ENCODE data around the gene CKAP4. TPM values are rescaled to one million over a fixed set of nuclear protein-coding genes. Genes with fewer than 3 reads are reported as not detected.

The CKAP4 gene
- total and polyA plus RNA-seq, 2 donors (not counting 1 experiment from before 2014, with no cell fraction given), result 7.4 to 29.2 TPM

GRCh38 chr12:106235770-106236169 is 12.1 kb downstream of the CKAP4 start:
- H3K27ac ChIP-seq (ENCODE audit: low read length in 2 of 2), result no peak overlapping the region
- H4K20me1 ChIP-seq (ENCODE audit: control insufficient read depth, insufficient read depth, low read length, poor library complexity, severe bottlenecking), result no peaks in the 10 kb centered on the region
- no peak overlapping the region for H2AFZ ChIP-seq (ENCODE audit: insufficient read depth, low read depth, low read length, poor library complexity, severe bottlenecking)
- Mint-ChIP-seq H3K9me3 (ENCODE audit: insufficient read depth) (no peaks in the 10 kb centered on the region), H3K27ac (no peak overlapping the region), H3K27me3 (peaks cover 9% of the 10 kb centered on the region), H3K4me1 (peaks cover 3% of the 10 kb centered on the region), H3K4me3 (no peak overlapping the region)
- 100% methylated on average over 1 of the region's 1 CpG for WGBS (ENCODE audit: insufficient coverage)
- peaks cover 0 to 2% of the 10 kb centered on the region in 2 experiments for H3K36me3 ChIP-seq (replicated peaks in 1 of 2; ENCODE audit: control extremely low read depth in 1 of 2, control insufficient read depth in 1 of 2, extremely low read depth in 1 of 2, insufficient read depth in 2 of 2, low read length in 1 of 2)
- no peak overlapping the region for H3K9ac ChIP-seq (ENCODE audit: low read length)
- no peak overlapping the region for H3K4me2 ChIP-seq (replicated peaks; ENCODE audit: low read depth, low read length, poor library complexity, severe bottlenecking)
- H3K9me3 ChIP-seq (ENCODE audit: control extremely low read depth in 1 of 3, control insufficient read depth in 2 of 3, insufficient read depth in 1 of 3, low read length in 2 of 3), result peaks cover 0 to 9% (median 0%) of the 10 kb centered on the region in 3 donors
- DNase-seq (no peak), ATAC-seq (ENCODE audit: low read depth) (no peak)
- ChIA-PET POLR2A (no interaction called here), CTCF (interaction anchor here (2.1 to 2.4 kb wide), 2 partner anchors 12 to 47 kb away, joined by 5 to 8 read pairs; no protein-coding TSS in a partner anchor)
- no peak overlapping the region for H3K4me3 ChIP-seq (ENCODE audit: control extremely low read depth in 1 of 5, extremely low read depth in 1 of 5, insufficient read depth in 1 of 5, low read depth in 2 of 5, low read length in 4 of 5)
- TF ChIP-seq, protein P1, sequence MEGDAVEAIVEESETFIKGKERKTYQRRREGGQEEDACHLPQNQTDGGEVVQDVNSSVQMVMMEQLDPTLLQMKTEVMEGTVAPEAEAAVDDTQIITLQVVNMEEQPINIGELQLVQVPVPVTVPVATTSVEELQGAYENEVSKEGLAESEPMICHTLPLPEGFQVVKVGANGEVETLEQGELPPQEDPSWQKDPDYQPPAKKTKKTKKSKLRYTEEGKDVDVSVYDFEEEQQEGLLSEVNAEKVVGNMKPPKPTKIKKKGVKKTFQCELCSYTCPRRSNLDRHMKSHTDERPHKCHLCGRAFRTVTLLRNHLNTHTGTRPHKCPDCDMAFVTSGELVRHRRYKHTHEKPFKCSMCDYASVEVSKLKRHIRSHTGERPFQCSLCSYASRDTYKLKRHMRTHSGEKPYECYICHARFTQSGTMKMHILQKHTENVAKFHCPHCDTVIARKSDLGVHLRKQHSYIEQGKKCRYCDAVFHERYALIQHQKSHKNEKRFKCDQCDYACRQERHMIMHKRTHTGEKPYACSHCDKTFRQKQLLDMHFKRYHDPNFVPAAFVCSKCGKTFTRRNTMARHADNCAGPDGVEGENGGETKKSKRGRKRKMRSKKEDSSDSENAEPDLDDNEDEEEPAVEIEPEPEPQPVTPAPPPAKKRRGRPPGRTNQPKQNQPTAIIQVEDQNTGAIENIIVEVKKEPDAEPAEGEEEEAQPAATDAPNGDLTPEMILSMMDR (IDR thresholded peaks at IDR 0.05), result no peak
- no peak for TF ChIP-seq EZH2 (IDR thresholded peaks at IDR 0.05; ENCODE audit: borderline replicate concordance, insufficient read depth, low read depth, low read length, poor library complexity, severe bottlenecking)
- intact Hi-C loops (cut with micrococcal nuclease), result no loop called here
- peaks cover 0 to 5% (median 2%) of the 10 kb centered on the region in 4 experiments for H3K27me3 ChIP-seq (replicated peaks in 1 of 4; ENCODE audit: control extremely low read depth in 1 of 4, control insufficient read depth in 3 of 4, insufficient read depth in 4 of 4, low read length in 3 of 4)
- no peaks in the 10 kb centered on the region for H3K4me1 ChIP-seq (ENCODE audit: control insufficient read depth in 2 of 2, insufficient read depth in 2 of 2, low read length in 2 of 2)
- no peaks in the 10 kb centered on the region for H3K79me2 ChIP-seq (ENCODE audit: control insufficient read depth, insufficient read depth, low read length)

DNA sequence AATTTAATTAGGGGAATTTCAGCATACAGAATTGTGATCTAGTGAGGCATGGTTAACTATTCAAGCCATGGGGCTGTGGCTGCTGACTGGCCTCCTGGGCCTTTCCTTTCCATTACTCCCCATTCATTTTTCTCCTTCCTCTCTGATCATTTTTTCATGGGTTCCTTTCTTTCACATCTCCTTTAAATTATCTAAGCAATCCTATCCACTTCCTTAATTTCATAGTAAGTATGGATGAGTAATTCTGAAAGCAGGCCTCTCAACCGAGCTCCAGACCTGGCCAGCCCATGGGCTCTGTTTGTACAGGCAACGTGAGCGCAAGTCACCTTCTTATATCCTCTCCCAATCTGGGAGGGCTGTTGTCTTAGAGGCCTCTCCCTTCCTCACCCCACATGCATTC is 13.4 kb downstream of the CKAP4 start:
- CTCF ChIA-PET, result interaction anchor here (1.5 kb wide), 1 partner anchor 9 kb away, joined by 3 read pairs; no protein-coding TSS in a partner anchor
- peaks cover 10% of the 10 kb centered on the region for H3K27me3 Mint-ChIP-seq
- ATAC-seq (ENCODE audit: low read depth) (no peak), DNase-seq (no peak)
- TF ChIP-seq EZH2 (IDR thresholded peaks at IDR 0.05; ENCODE audit: borderline replicate concordance, insufficient read depth, low read depth, low read length, poor library complexity, severe bottlenecking), result no peak
- TF ChIP-seq, protein P1 (IDR thresholded peaks at IDR 0.05), result no peak
- H3K27ac Mint-ChIP-seq, result no peak overlapping the region
- H3K4me1 ChIP-seq (ENCODE audit: control insufficient read depth in 2 of 2, insufficient read depth in 2 of 2, low read length in 2 of 2), result no peaks in the 10 kb centered on the region
- H3K9me3 ChIP-seq (ENCODE audit: control extremely low read depth in 1 of 3, control insufficient read depth in 2 of 3, insufficient read depth in 1 of 3, low read length in 2 of 3), result peaks cover 0 to 9% (median 0%) of the 10 kb centered on the region in 3 donors
- intact Hi-C loops (cut with micrococcal nuclease), result no loop called here
- peaks cover 3% of the 10 kb centered on the region for H3K4me1 Mint-ChIP-seq
- no peak overlapping the region for H3K4me3 Mint-ChIP-seq
- H3K9me3 Mint-ChIP-seq (ENCODE audit: insufficient read depth), result no peaks in the 10 kb centered on the region
- H3K27ac ChIP-seq (ENCODE audit: low read length in 2 of 2), result no peak overlapping the region
- no peaks in the 10 kb centered on the region for H4K20me1 ChIP-seq (ENCODE audit: control insufficient read depth, insufficient read depth, low read length, poor library complexity, severe bottlenecking)
- H3K36me3 ChIP-seq (replicated peaks in 1 of 2; ENCODE audit: control extremely low read depth in 1 of 2, control insufficient read depth in 1 of 2, extremely low read depth in 1 of 2, insufficient read depth in 2 of 2, low read length in 1 of 2), result no peaks in the 10 kb centered on the region
- no peak overlapping the region for H2AFZ ChIP-seq (ENCODE audit: insufficient read depth, low read depth, low read length, poor library complexity, severe bottlenecking)
- WGBS (ENCODE audit: insufficient coverage), result 80% methylated on average over 3 of the region's 3 CpGs
- H3K9ac ChIP-seq (ENCODE audit: low read length), result no peak overlapping the region
- POLR2A ChIA-PET, result no interaction called here
- no peak overlapping the region for H3K4me3 ChIP-seq (ENCODE audit: control extremely low read depth in 1 of 5, extremely low read depth in 1 of 5, insufficient read depth in 1 of 5, low read depth in 2 of 5, low read length in 4 of 5)
- no peak overlapping the region for H3K4me2 ChIP-seq (replicated peaks; ENCODE audit: low read depth, low read length, poor library complexity, severe bottlenecking)
- peaks cover 0 to 5% (median 4%) of the 10 kb centered on the region in 4 experiments for H3K27me3 ChIP-seq (replicated peaks in 1 of 4; ENCODE audit: control extremely low read depth in 1 of 4, control insufficient read depth in 3 of 4, insufficient read depth in 4 of 4, low read length in 3 of 4)
- H3K79me2 ChIP-seq (ENCODE audit: control insufficient read depth, insufficient read depth, low read length), result no peaks in the 10 kb centered on the region

All from B cell (primary cell).